HCT116 (cell line): ENCODE results near the gene ACACA. TPM values are rescaled to one million over a fixed set of nuclear protein-coding genes. Genes with fewer than 3 reads are reported as not detected.

Experiments used
- ATAC-seq: fragments of 200-7000 bp; cut with Tn5 transposase; 2 replicates; pipeline ENCODE4 v1.9.1; 2020; ENCODE audit warnings: mild to moderate bottlenecking, moderate library complexity
- BruUV-seq: library from RNA; stranded (reverse); fragments of 400-500 nt; replicated peaks from 2 replicates; lab custom pipeline; 2021; lab: Mats Ljungman, UMichigan
- CTCF ChIA-PET: fragments of 300-600 bp; sonication (Branson Sonifier 250); formaldehyde crosslinking; loops from one replicate; lab custom pipeline; 2021; ENCODE audit warnings: antibody characterized with exemption; lab: Charles Lee
- POLR2A ChIA-PET: fragments of 300-600, 350-600 bp; sonication (Branson Sonifier 250); formaldehyde crosslinking; loops from one replicate; lab custom pipeline; 2021; ENCODE audit warnings: antibody characterized with exemption; lab: Charles Lee
- RAD21 ChIA-PET, 2 experiments: fragments of 300-600 bp; sonication (Branson Sonifier 250); formaldehyde crosslinking; loops; one replicate each; lab custom pipeline; 2023; ENCODE audit warnings: low total read pairs in 2 of 2; ENCODE audit not compliant: uncharacterized antibody in 2 of 2, unreplicated experiment in 2 of 2, low non-redundant PET in 1 of 2; lab: Charles Lee
- DNase-seq: peaks from one replicate; pipeline ENCODE4 v3.0.0-alpha.2; 2010; ENCODE audit warnings: low read depth, low spot score
- H2AFZ ChIP-seq: fragments of 200-600 bp; shearing (Covaris generic), sonication (generic); 2 replicates; pipeline ENCODE4 v1.6.1; 2017; ENCODE audit warnings: low read depth, mixed run types, mixed read lengths, antibody characterized with exemption, low read length; ENCODE audit not compliant: poor library complexity, severe bottlenecking
- H3K27ac ChIP-seq: 2 replicates; pipeline ENCODE4 v1.5.1; 2012; ENCODE audit warnings: low read depth, low read length
- H3K27me3 ChIP-seq: fragments of 200-600 bp; sonication (generic); 2 replicates; pipeline ENCODE4 v1.6.1; 2016; ENCODE audit warnings: mixed run types, low read length, mixed read lengths; ENCODE audit not compliant: insufficient read depth
- H3K36me3 ChIP-seq, 2 experiments: fragments of 200-500 bp in 1 of 2; fragments of 200-600 bp in 1 of 2; sonication (Bioruptor generic) in 1 of 2; sonication (generic) in 1 of 2; 2 replicates each; pipeline versions ENCODE4 v1.5.1 to v1.6.1; 2014 to 2016; ENCODE audit warnings: low read length in 2 of 2, inconsistent platforms in 1 of 2, mixed read lengths in 1 of 2, mixed run types in 1 of 2; ENCODE audit not compliant: insufficient read depth in 2 of 2, control insufficient read depth in 1 of 2
- H3K4me1 ChIP-seq, 2 experiments: fragments of 200-600 bp in 1 of 2; sonication (generic) in 1 of 2; 2 replicates each; pipeline versions ENCODE4 v1.5.1 to v1.6.1; 2012 to 2017; ENCODE audit warnings: low read length in 2 of 2, inconsistent platforms in 1 of 2, mild to moderate bottlenecking in 1 of 2, mixed read lengths in 1 of 2, mixed run types in 1 of 2, moderate library complexity in 1 of 2; ENCODE audit not compliant: insufficient read depth in 2 of 2, control insufficient read depth in 1 of 2
- H3K4me2 ChIP-seq: fragments of 200-600 bp; sonication (generic); 2 replicates; pipeline ENCODE4 v1.6.1; 2017; ENCODE audit warnings: mixed run types, low read length, mixed read lengths
- H3K4me3 ChIP-seq, 2 experiments: fragments of 200-600 bp in 1 of 2; sonication (generic) in 1 of 2; replicated peaks in 1 of 2; 2 replicates each; pipeline ENCODE4 v1.5.1; 2011 to 2016; ENCODE audit warnings: low read length in 2 of 2, control low read depth in 1 of 2, low read depth in 1 of 2, mild to moderate bottlenecking in 1 of 2, mixed read lengths in 1 of 2, mixed run types in 1 of 2
- H3K79me2 ChIP-seq: fragments of 200-600 bp; sonication (generic); 2 replicates; pipeline ENCODE4 v1.6.1; 2017; ENCODE audit warnings: mild to moderate bottlenecking, mixed run types, low read length, moderate library complexity, mixed read lengths; ENCODE audit not compliant: insufficient read depth
- H3K9ac ChIP-seq: fragments of 200-600 bp; sonication (generic); 2 replicates; pipeline ENCODE4 v1.6.1; 2016; ENCODE audit warnings: low read length, mixed read lengths
- H3K9me2 ChIP-seq: fragments of 200-600 bp; sonication (generic), shearing (Covaris generic); 2 replicates; pipeline ENCODE4 v1.6.1; 2017; ENCODE audit warnings: mixed run types, mild to moderate bottlenecking, moderate library complexity; ENCODE audit not compliant: insufficient read depth
- H3K9me3 ChIP-seq, 2 experiments: fragments of 200-500 bp in 1 of 2; fragments of 200-600 bp in 1 of 2; sonication (Bioruptor generic) in 1 of 2; sonication (generic) in 1 of 2; 2 replicates each; pipeline ENCODE4 v1.6.1; 2014 to 2017; ENCODE audit warnings: low read length in 2 of 2, mixed read lengths in 2 of 2, inconsistent platforms in 1 of 2, low read depth in 1 of 2, mild to moderate bottlenecking in 1 of 2, mixed run types in 1 of 2, moderate library complexity in 1 of 2; ENCODE audit not compliant: control insufficient read depth in 1 of 2, insufficient read depth in 1 of 2
- H4K20me1 ChIP-seq: fragments of 200-600 bp; sonication (generic), shearing (Covaris generic); 2 replicates; pipeline ENCODE4 v1.6.1; 2017; ENCODE audit warnings: mixed run types, mild to moderate bottlenecking, moderate library complexity; ENCODE audit not compliant: insufficient read depth
- ATF3 ChIP-seq: IDR thresholded peaks from 2 replicates; pipeline ENCODE4 v1.6.1; 2012
- CEBPB ChIP-seq: IDR thresholded peaks from 2 replicates; pipeline ENCODE4 v1.6.1; 2012; ENCODE audit warnings: low read depth
- EZH2 ChIP-seq: fragments of 200-600 bp; sonication (generic); IDR thresholded peaks from 2 replicates; pipeline ENCODE4 v1.6.1; 2017; ENCODE audit warnings: antibody characterized with exemption, mixed run types
- EZH2phosphoT487 ChIP-seq: fragments of 200-600 bp; IDR thresholded peaks from 2 replicates; pipeline ENCODE4 v1.6.1; 2018; ENCODE audit warnings: antibody characterized with exemption, borderline replicate concordance
- FOSL1 ChIP-seq: IDR thresholded peaks from 2 replicates; pipeline ENCODE4 v1.6.1; 2012; ENCODE audit warnings: low read depth
- RAD21 ChIP-seq: IDR thresholded peaks from 2 replicates; pipeline ENCODE4 v1.6.1; 2012; ENCODE audit warnings: low read depth, mild to moderate bottlenecking
- REST ChIP-seq: IDR thresholded peaks from 2 replicates; pipeline ENCODE4 v1.6.1; 2012; ENCODE audit warnings: low read depth
- SIN3A ChIP-seq: IDR thresholded peaks from 2 replicates; pipeline ENCODE4 v1.6.1; 2012; ENCODE audit warnings: low read depth
- SP1 ChIP-seq: IDR thresholded peaks from 2 replicates; pipeline ENCODE4 v1.6.1; 2012; ENCODE audit warnings: low read depth
- SRF ChIP-seq: IDR thresholded peaks from 2 replicates; pipeline ENCODE4 v1.6.1; 2012; ENCODE audit warnings: low read depth
- YY1 ChIP-seq: IDR thresholded peaks from 2 replicates; pipeline ENCODE4 v1.6.1; 2011; ENCODE audit warnings: low read length, low read depth, moderate library complexity, mild to moderate bottlenecking; ENCODE audit not compliant: insufficient replicate concordance; ENCODE audit errors: extremely low read depth
- ZBTB33 ChIP-seq: IDR thresholded peaks from 2 replicates; pipeline ENCODE4 v1.6.1; 2011; ENCODE audit warnings: mild to moderate bottlenecking, low read length, moderate library complexity; ENCODE audit not compliant: insufficient replicate concordance; ENCODE audit errors: extremely low read depth
- ZFX ChIP-seq: fragments of 450-650 bp; IDR thresholded peaks from 2 replicates; pipeline ENCODE4 v1.6.1; 2017
- ZNF274 ChIP-seq: fragments of 200-500 bp; sonication (Bioruptor generic); IDR thresholded peaks from 2 replicates; pipeline ENCODE4 v1.6.1; 2014; ENCODE audit warnings: mild to moderate bottlenecking, low read depth, low read length, inconsistent platforms
- intact Hi-C: fragments of 100-400 bp; cut with micrococcal nuclease; formaldehyde crosslinking; loops from 2 replicates; pipeline ENCODE4 v1.10.0; 2022
- total RNA-seq: library from RNA; stranded (reverse); gene quantifications from one replicate; pipeline ENCODE4 v1.2.1, GENCODE V29; 2021; ENCODE audit not compliant: unreplicated experiment
- TF ChIP-seq, protein P1 (sequence below): IDR thresholded peaks from 2 replicates; pipeline ENCODE4 v1.6.1; 2012

Gene ACACA
- total RNA-seq, 1 experiment from 2014 or later: 161 TPM

GRCh38 chr17:37400505-37400904 is 6.1 kb downstream of the ACACA start:
- CTCF ChIA-PET: interaction anchor here (1.4 kb wide), 1 partner anchor 27 kb away, joined by 7 read pairs; no protein-coding TSS in a partner anchor
- POLR2A ChIA-PET: interaction anchor here (1.0 kb wide), 1 partner anchor 27 kb away, joined by 3 read pairs; no protein-coding TSS in a partner anchor
- TF ChIP-seq SP1 (no peak), EZH2 (no peak), ZNF274 (no peak), YY1 (no peak), EZH2phosphoT487 (no peak), ZBTB33 (no peak), SRF (no peak), RAD21 (no peak), ATF3 (no peak), REST (no peak), CEBPB (no peak), ZFX (no peak), SIN3A (no peak), FOSL1 (no peak)
- TF ChIP-seq, protein P1, sequence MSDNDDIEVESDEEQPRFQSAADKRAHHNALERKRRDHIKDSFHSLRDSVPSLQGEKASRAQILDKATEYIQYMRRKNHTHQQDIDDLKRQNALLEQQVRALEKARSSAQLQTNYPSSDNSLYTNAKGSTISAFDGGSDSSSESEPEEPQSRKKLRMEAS: no peak
- TF ChIP-seq, all 23 proteins: peak for 0
- Histone ChIP-seq H3K9ac (no peak overlapping the region), H3K27ac (no peak overlapping the region), H2AFZ (no peak overlapping the region), H3K79me2 (peaks cover 8% of the 10 kb centered on the region), H3K4me1 (peaks cover 13 to 26% of the 10 kb centered on the region in 2 experiments), H3K27me3 (no peaks in the 10 kb centered on the region), H3K9me2 (no peaks in the 10 kb centered on the region), H3K9me3 (no peaks in the 10 kb centered on the region), H3K4me3 (no peak overlapping the region), H3K4me2 (no peak overlapping the region), H4K20me1 (no peaks in the 10 kb centered on the region), H3K36me3 (no peaks in the 10 kb centered on the region)
- no peak for ATAC-seq
- DNase-seq: no peak
- intact Hi-C loops: no loop called here
- RAD21 ChIA-PET: no interaction called here
- BruUV-seq: no TSS peak
